K562 (cell line): Measurements from ENCODE around the gene PLXDC2. TPM values are rescaled to one million over a fixed set of nuclear protein-coding genes. Genes with fewer than 3 reads are reported as not detected.

ENCODE experiments used
- ATAC-seq: fragments of 200-7000 bp; cut with Tn5 transposase; 3 replicates; pipeline ENCODE4 v1.9.1; 2020; ENCODE audit warnings: moderate library complexity
- BruUV-seq: library from RNA; stranded (reverse); fragments of 400-500 nt; replicated peaks from 2 replicates; lab custom pipeline; 2021; lab: Mats Ljungman, UMichigan
- CTCF ChIA-PET: fragments of 300-600 bp; formaldehyde crosslinking; extraction: SDS; loops from one replicate; lab custom pipeline; 2021; ENCODE audit warnings: low intra/inter-chr PET ratio; lab: Yijun Ruan, JAX
- POLR2A ChIA-PET: fragments of 300-600, 350-650 bp; sonication (Branson Sonifier 250); formaldehyde crosslinking; extraction: SDS; loops from one replicate; lab custom pipeline; 2021; ENCODE audit warnings: antibody characterized with exemption, inconsistent platforms; lab: Yijun Ruan, JAX
- DNase-seq, 4 experiments: peaks; one replicate each; pipeline versions ENCODE4 v3.0.0 to v3.0.0-alpha.2; 2011 to 2018; ENCODE audit warnings: low spot score in 3 of 4, mixed read lengths in 3 of 4; ENCODE audit errors: extremely low read depth in 1 of 4
- FAIRE-seq: peaks from 2 replicates; lab custom pipeline; 2011; peaks lifted over from hg19 to GRCh38; lab: Jason Lieb, UNC
- H2AFZ ChIP-seq: 2 replicates; pipeline ENCODE4 v1.6.0; 2011; ENCODE audit warnings: low read depth, low read length, control low read depth, inconsistent platforms
- H3K27ac ChIP-seq: fragments of 200-600 bp; 3 replicates; pipeline ENCODE4 v1.8.0; 2011; ENCODE audit warnings: low read depth, mild to moderate bottlenecking, control low read depth, inconsistent platforms, low read length, moderate library complexity, mixed read lengths; ENCODE audit errors: extremely low read depth
- H3K27me3 ChIP-seq, 2 experiments: fragments of 300-600 bp in 1 of 2; 2 replicates in 1 of 2; 3 replicates in 1 of 2; pipeline versions ENCODE4 v1.6.0 to v1.8.0; 2011; ENCODE audit warnings: inconsistent platforms in 2 of 2, low read length in 2 of 2, mild to moderate bottlenecking in 1 of 2, mixed read lengths in 1 of 2, moderate library complexity in 1 of 2; ENCODE audit not compliant: control insufficient read depth in 2 of 2, insufficient read depth in 2 of 2
- H3K36me3 ChIP-seq: fragments of 300-600 bp; 3 replicates; pipeline ENCODE4 v1.8.0; 2011; ENCODE audit warnings: mild to moderate bottlenecking, low read length, inconsistent platforms; ENCODE audit not compliant: control insufficient read depth, insufficient read depth
- H3K4me1 ChIP-seq, 2 experiments: fragments of 200-600 bp in 1 of 2; replicated peaks in 1 of 2; 2 replicates in 1 of 2; 3 replicates in 1 of 2; pipeline versions ENCODE4 v1.5.1 to v1.8.0; 2011; ENCODE audit warnings: inconsistent platforms in 2 of 2, low read length in 2 of 2, mild to moderate bottlenecking in 1 of 2, mixed read lengths in 1 of 2, moderate library complexity in 1 of 2; ENCODE audit not compliant: control insufficient read depth in 2 of 2, insufficient read depth in 2 of 2
- H3K4me2 ChIP-seq: 2 replicates; pipeline ENCODE4 v1.6.1; 2011; ENCODE audit warnings: low read length, control low read depth, inconsistent platforms, mixed read lengths; ENCODE audit not compliant: insufficient read depth
- H3K4me3 ChIP-seq: fragments of 200-600 bp; sonication (generic), shearing (Covaris generic); 2 replicates; pipeline ENCODE4 v1.5.1; 2016; ENCODE audit warnings: control low read depth, inconsistent platforms
- H3K79me2 ChIP-seq: fragments of 200-600 bp; 3 replicates; pipeline ENCODE4 v1.8.0; 2011; ENCODE audit warnings: low read length, inconsistent platforms; ENCODE audit not compliant: control insufficient read depth, insufficient read depth
- H3K9ac ChIP-seq, 2 experiments: 2 replicates each; pipeline versions ENCODE4 v1.6.0 to v1.6.1; 2011; ENCODE audit warnings: low read depth in 2 of 2, low read length in 2 of 2, control low read depth in 1 of 2, inconsistent platforms in 1 of 2, mild to moderate bottlenecking in 1 of 2, mixed read lengths in 1 of 2; ENCODE audit not compliant: insufficient read depth in 1 of 2
- H3K9me1 ChIP-seq: one replicate; pipeline ENCODE4 v1.6.0; 2011; ENCODE audit warnings: inconsistent platforms, mild to moderate bottlenecking, low read length, moderate library complexity; ENCODE audit not compliant: control insufficient read depth, insufficient read depth
- H3K9me3 ChIP-seq: replicated peaks from 2 replicates; pipeline ENCODE4 v1.5.1; 2011; ENCODE audit warnings: low read depth, low read length, inconsistent platforms; ENCODE audit not compliant: control insufficient read depth, insufficient read depth
- H4K20me1 ChIP-seq: replicated peaks from 2 replicates; pipeline ENCODE4 v1.6.1; 2011; ENCODE audit warnings: low read length, inconsistent platforms, mixed read lengths; ENCODE audit not compliant: control insufficient read depth, insufficient read depth
- ARNT ChIP-seq, 2 experiments: fragments of 450-650 bp; IDR thresholded peaks; 2 replicates each; pipeline ENCODE4 v1.6.1; 2016; ENCODE audit warnings: mild to moderate bottlenecking in 1 of 2
- ASH1L ChIP-seq: fragments of 450-650 bp; IDR thresholded peaks from 2 replicates; pipeline ENCODE4 v1.6.1; 2018; ENCODE audit warnings: borderline replicate concordance, mild to moderate bottlenecking, low read depth; ENCODE audit not compliant: partially characterized antibody
- BRD4 ChIP-seq: fragments of 200-600 bp; sonication (generic); IDR thresholded peaks from 2 replicates; pipeline ENCODE4 v1.6.1; 2017; ENCODE audit warnings: inconsistent platforms
- CC2D1A ChIP-seq: fragments of 450-650 bp; IDR thresholded peaks from 2 replicates; pipeline ENCODE4 v1.6.1; 2017; ENCODE audit warnings: mild to moderate bottlenecking
- CHD4 ChIP-seq: fragments of 200-600 bp; sonication (generic); IDR thresholded peaks from 3 replicates; pipeline ENCODE4 v1.6.1; 2012; ENCODE audit warnings: low read depth, mild to moderate bottlenecking, mixed read lengths, low read length, inconsistent platforms; ENCODE audit not compliant: insufficient read depth, insufficient replicate concordance, poor library complexity, severe bottlenecking
- HCFC1 ChIP-seq: IDR thresholded peaks from 2 replicates; pipeline ENCODE4 v1.6.1; 2012; ENCODE audit warnings: low read depth, low read length, improper control_type of control experiment
- HMG20B ChIP-seq: fragments of 250-450 bp; sonication (Bioruptor Pico); IDR thresholded peaks from 2 replicates; pipeline ENCODE4 v1.5.0; 2021; ENCODE audit warnings: mild to moderate bottlenecking
- PHF8 ChIP-seq: fragments of 200-600 bp; sonication (generic); IDR thresholded peaks from 2 replicates; pipeline ENCODE4 v1.6.1; 2012; ENCODE audit warnings: mixed run types, mild to moderate bottlenecking, inconsistent platforms, low read length, moderate library complexity, borderline replicate concordance
- POLR2B ChIP-seq: fragments of 450-650 bp; IDR thresholded peaks from 2 replicates; pipeline ENCODE4 v1.6.1; 2018; ENCODE audit warnings: low read depth; ENCODE audit not compliant: partially characterized antibody
- SIN3B ChIP-seq: fragments of 450-650 bp; IDR thresholded peaks from 2 replicates; pipeline ENCODE4 v1.6.1; 2017; ENCODE audit warnings: low read depth, mild to moderate bottlenecking, moderate library complexity
- SMAD1 ChIP-seq: fragments of 150-350 bp; IDR thresholded peaks from 2 replicates; pipeline ENCODE4 v1.6.1; 2014; ENCODE audit warnings: low read length, low read depth; ENCODE audit not compliant: partially characterized antibody
- SOX6 ChIP-seq: fragments of 450-650 bp; IDR thresholded peaks from 2 replicates; pipeline ENCODE4 v1.6.1; 2014; ENCODE audit warnings: mild to moderate bottlenecking
- SRSF1 ChIP-seq: fragments of 200-400 bp; formaldehyde crosslinking; IDR thresholded peaks from 2 replicates; pipeline ENCODE4 v1.6.1; 2017; ENCODE audit warnings: mild to moderate bottlenecking, low read depth, low read length, moderate library complexity
- ZNF212 ChIP-seq: fragments of 450-650 bp; formaldehyde crosslinking; IDR thresholded peaks from 2 replicates; pipeline ENCODE4 v1.4.0; 2020; ENCODE audit warnings: mild to moderate bottlenecking
- WGBS: fragments of 100-300 bp; shearing (Covaris generic); methylation state at CpG from one replicate; pipeline ENCODE4 v1.1.6; 2016; ENCODE audit warnings: low coverage, mixed read lengths; ENCODE audit not compliant: insufficient coverage; ENCODE audit errors: missing lambda C conversion rate; 5-methylcytosine and 5-hydroxymethylcytosine counted together
- in situ Hi-C: fragments of 300-500 bp; cut with MboI; formaldehyde crosslinking; loops from 4 replicates; pipeline ENCODE4 v1.15.0; 2018; ENCODE audit warnings: inconsistent platforms, mixed read lengths
- intact Hi-C: fragments of 100-400 bp; cut with micrococcal nuclease; formaldehyde crosslinking; loops from 2 replicates; pipeline ENCODE4 v1.14.2; 2022
- polyA plus RNA-seq, 8 experiments: library from polyadenylated mRNA; depleted of rRNA in 4 of 8; stranded (reverse) in 5 of 8; unstranded in 3 of 8; fragments of >200 nt; fragmentation: Nextera tagmentation in 2 of 8; fragmentation: Illumina TruSeq in 1 of 8; extraction: Ambion mirVana in 2 of 8; extraction: Trizol in 1 of 8; gene quantifications; 2 replicates each; pipeline versions ENCODE4 v1.2.1 to v1.2.3, GENCODE V29; 2011 to 2014; ENCODE audit warnings: inconsistent platforms in 1 of 8, missing spikeins in 1 of 8
- total RNA-seq, 7 experiments: library from RNA; depleted of rRNA in 6 of 7; stranded (reverse); fragments of >200 nt in 6 of 7; fragmentation: Illumina TruSeq in 2 of 7; extraction: Trizol in 2 of 7; gene quantifications; 2 replicates each; pipeline versions ENCODE4 v1.2.1 to v1.2.3, GENCODE V29; 2011 to 2021; ENCODE audit warnings: low replicate concordance in 1 of 7
- TF ChIP-seq, protein P1 (sequence below): fragments of 200-800 bp; sonication (Bioruptor generic); IDR thresholded peaks from 2 replicates; pipeline ENCODE4 v1.6.1; 2017; ENCODE audit warnings: missing genetic modification characterization, missing compliant biosample characterization
- TF ChIP-seq, protein P2 (sequence below): fragments of 450-650 bp; IDR thresholded peaks from 2 replicates; pipeline ENCODE4 v1.6.1; 2016; ENCODE audit warnings: mild to moderate bottlenecking
- TF ChIP-seq, protein P3 (sequence below): sonication (generic); formaldehyde crosslinking; IDR thresholded peaks from 2 replicates; pipeline ENCODE4 v1.8.0; 2022; ENCODE audit warnings: mild to moderate bottlenecking, missing genetic modification reagents
- TF ChIP-seq, protein P4 (sequence below): sonication (generic); formaldehyde crosslinking; IDR thresholded peaks from 2 replicates; pipeline ENCODE4 v1.8.1; 2023; ENCODE audit warnings: mild to moderate bottlenecking, missing genetic modification reagents, moderate library complexity

Gene PLXDC2
- total and polyA plus RNA-seq, 9 of the 15 experiments (the other 6 are each of a cell fraction or from before 2014, with no cell fraction given), result 0.01 to 0.33 (median 0.10) TPM; not detected in 3

DNA sequence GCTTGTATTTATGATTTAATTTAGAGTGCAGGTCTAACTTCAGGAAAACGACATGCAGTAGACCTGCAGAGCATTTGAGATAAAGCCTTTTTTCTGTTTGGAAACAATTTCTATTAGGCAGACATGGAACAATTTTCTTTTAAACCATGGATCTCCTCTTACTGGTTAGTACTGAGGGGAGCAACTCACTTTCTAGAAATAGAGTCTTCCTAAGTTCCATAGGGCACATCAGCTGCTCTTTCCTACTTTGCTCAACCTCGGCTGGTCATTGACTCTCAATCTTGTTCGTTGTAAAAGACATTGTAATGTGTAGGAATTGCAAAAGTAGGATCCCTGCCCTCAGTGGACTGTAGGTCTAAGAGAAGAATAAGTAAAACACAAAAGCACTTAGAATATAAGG is 58.0 kb downstream of the PLXDC2 start:
- H3K4me3 ChIP-seq, result no peak overlapping the region
- TF ChIP-seq POLR2B (no peak), ARNT (IDR thresholded peaks at IDR 0.05) (no peak), HMG20B (CRISPR knock-in tag) (no peak), SOX6 (no peak), ASH1L (no peak), BRD4 (no peak), SRSF1 (no peak), SMAD1 (no peak), ZNF212 (no peak), CC2D1A (no peak), HCFC1 (no peak), SIN3B (no peak), CHD4 (no peak), PHF8 (no peak)
- TF ChIP-seq, protein P1, sequence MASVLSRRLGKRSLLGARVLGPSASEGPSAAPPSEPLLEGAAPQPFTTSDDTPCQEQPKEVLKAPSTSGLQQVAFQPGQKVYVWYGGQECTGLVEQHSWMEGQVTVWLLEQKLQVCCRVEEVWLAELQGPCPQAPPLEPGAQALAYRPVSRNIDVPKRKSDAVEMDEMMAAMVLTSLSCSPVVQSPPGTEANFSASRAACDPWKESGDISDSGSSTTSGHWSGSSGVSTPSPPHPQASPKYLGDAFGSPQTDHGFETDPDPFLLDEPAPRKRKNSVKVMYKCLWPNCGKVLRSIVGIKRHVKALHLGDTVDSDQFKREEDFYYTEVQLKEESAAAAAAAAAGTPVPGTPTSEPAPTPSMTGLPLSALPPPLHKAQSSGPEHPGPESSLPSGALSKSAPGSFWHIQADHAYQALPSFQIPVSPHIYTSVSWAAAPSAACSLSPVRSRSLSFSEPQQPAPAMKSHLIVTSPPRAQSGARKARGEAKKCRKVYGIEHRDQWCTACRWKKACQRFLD (CRISPR knock-in tag), result no peak
- TF ChIP-seq, protein P2, sequence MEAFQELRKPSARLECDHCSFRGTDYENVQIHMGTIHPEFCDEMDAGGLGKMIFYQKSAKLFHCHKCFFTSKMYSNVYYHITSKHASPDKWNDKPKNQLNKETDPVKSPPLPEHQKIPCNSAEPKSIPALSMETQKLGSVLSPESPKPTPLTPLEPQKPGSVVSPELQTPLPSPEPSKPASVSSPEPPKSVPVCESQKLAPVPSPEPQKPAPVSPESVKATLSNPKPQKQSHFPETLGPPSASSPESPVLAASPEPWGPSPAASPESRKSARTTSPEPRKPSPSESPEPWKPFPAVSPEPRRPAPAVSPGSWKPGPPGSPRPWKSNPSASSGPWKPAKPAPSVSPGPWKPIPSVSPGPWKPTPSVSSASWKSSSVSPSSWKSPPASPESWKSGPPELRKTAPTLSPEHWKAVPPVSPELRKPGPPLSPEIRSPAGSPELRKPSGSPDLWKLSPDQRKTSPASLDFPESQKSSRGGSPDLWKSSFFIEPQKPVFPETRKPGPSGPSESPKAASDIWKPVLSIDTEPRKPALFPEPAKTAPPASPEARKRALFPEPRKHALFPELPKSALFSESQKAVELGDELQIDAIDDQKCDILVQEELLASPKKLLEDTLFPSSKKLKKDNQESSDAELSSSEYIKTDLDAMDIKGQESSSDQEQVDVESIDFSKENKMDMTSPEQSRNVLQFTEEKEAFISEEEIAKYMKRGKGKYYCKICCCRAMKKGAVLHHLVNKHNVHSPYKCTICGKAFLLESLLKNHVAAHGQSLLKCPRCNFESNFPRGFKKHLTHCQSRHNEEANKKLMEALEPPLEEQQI, result no peak
- TF ChIP-seq, protein P3, sequence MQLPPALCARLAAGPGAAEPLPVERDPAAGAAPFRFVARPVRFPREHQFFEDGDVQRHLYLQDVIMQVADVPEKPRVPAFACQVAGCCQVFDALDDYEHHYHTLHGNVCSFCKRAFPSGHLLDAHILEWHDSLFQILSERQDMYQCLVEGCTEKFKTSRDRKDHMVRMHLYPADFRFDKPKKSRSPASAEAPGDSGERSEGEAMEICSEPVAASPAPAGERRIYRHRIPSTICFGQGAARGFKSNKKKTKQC (CRISPR knock-in tag), result no peak
- TF ChIP-seq, protein P4, sequence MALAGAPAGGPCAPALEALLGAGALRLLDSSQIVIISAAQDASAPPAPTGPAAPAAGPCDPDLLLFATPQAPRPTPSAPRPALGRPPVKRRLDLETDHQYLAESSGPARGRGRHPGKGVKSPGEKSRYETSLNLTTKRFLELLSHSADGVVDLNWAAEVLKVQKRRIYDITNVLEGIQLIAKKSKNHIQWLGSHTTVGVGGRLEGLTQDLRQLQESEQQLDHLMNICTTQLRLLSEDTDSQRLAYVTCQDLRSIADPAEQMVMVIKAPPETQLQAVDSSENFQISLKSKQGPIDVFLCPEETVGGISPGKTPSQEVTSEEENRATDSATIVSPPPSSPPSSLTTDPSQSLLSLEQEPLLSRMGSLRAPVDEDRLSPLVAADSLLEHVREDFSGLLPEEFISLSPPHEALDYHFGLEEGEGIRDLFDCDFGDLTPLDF (CRISPR knock-in tag), result no peak

More for the DNA sequence above, 58.0 kb downstream of the PLXDC2 start:
- Histone ChIP-seq H3K27me3 (no peaks in the 10 kb centered on the region), H3K9me1 (no peaks in the 10 kb centered on the region), H3K36me3 (no peaks in the 10 kb centered on the region), H2AFZ (no peak overlapping the region), H3K9me3 (no peaks in the 10 kb centered on the region), H3K4me2 (no peak overlapping the region), H3K9ac (no peak overlapping the region), H3K27ac (no peak overlapping the region), H3K4me1 (no peaks in the 10 kb centered on the region), H4K20me1 (no peaks in the 10 kb centered on the region), H3K79me2 (no peaks in the 10 kb centered on the region)
- ATAC-seq (no peak), DNase-seq (no peak), FAIRE-seq (no peak)
- ChIA-PET POLR2A (no interaction called here), CTCF (no interaction called here)
- intact Hi-C loops (no loop called here), in situ Hi-C loops (no loop called here)
- WGBS, result 0% methylated on average over 3 of the region's 3 CpGs
- no TSS peak for BruUV-seq
